ENCODE results near the gene IL12RB1. TPM values are rescaled to one million over a fixed set of nuclear protein-coding genes. Genes with fewer than 3 reads are reported as not detected.
A peak's percentile ranks its signal among the peaks of the same experiment; 100 is the strongest.

IL12RB1 gene
- polyA plus RNA-seq, 1 donor (not counting 4 experiments of a cell fraction or from before 2014, with no cell fraction given): 0.09 TPM

- Histone ChIP-seq H3K36me3 (ENCODE audit: control insufficient read depth in 2 of 2, extremely low read depth in 1 of 2, insufficient read depth in 2 of 2, low read length in 2 of 2) (no peaks in the 10 kb centered on the region), H3K27ac (ENCODE audit: control insufficient read depth, insufficient read depth, low read length) (no peak overlapping the region), H3K79me2 (ENCODE audit: control insufficient read depth, insufficient read depth, low read length) (no peaks in the 10 kb centered on the region), H3K9me1 (ENCODE audit: control insufficient read depth, extremely low read depth, insufficient read depth, low read length) (no peaks in the 10 kb centered on the region), H2AFZ (ENCODE audit: control insufficient read depth, low read length) (no peak overlapping the region), H3K9ac (ENCODE audit: control insufficient read depth, extremely low read depth, insufficient read depth, low read length) (no peak overlapping the region), H3K9me3 (ENCODE audit: control insufficient read depth, low read depth, low read length) (no peaks in the 10 kb centered on the region), H3K4me2 (ENCODE audit: control insufficient read depth, extremely low read depth, insufficient read depth, low read depth, low read length) (no peak overlapping the region), H3K4me1 (ENCODE audit: control insufficient read depth, extremely low read depth, insufficient read depth, low read length) (peaks cover 8% of the 10 kb centered on the region), H3K27me3 (ENCODE audit: control insufficient read depth, extremely low read depth, insufficient read depth, low read length) (peaks cover 19% of the 10 kb centered on the region), H4K20me1 (ENCODE audit: control insufficient read depth, extremely low read depth, insufficient read depth, low read length) (no peaks in the 10 kb centered on the region), H3K4me3 (ENCODE audit: control insufficient read depth in 2 of 3, extremely low read depth in 1 of 3, insufficient read depth in 2 of 3, low read depth in 1 of 3, low read length in 3 of 3) (no peak overlapping the region)
- DNase-seq (ENCODE audit: low read depth, low spot score) (no peak), FAIRE-seq (no peak)
- dilution Hi-C loops (cut with MboI; ENCODE audit: extremely low pct_ligation_motif_present, low sequenced_read_pairs): no loop called here
- TF ChIP-seq CTCF (optimal IDR thresholded peaks at IDR 0.05 in 1 of 3, IDR thresholded peaks at IDR 0.05 in 1 of 3, conservative IDR thresholded peaks at IDR 0.05 in 1 of 3; ENCODE audit: extremely low read depth in 1 of 3, insufficient read depth in 2 of 3, low read length in 3 of 3) (no peak), EZH2 (IDR thresholded peaks at IDR 0.05; ENCODE audit: low read length) (peak; percentile 40)
These were observed 12.3 kb upstream of the IL12RB1 start for GRCh38 chr19:18098891-18099622.

GRCh38 chr19:18097993-18098890, 11.5 kb upstream of the IL12RB1 start:
- Histone ChIP-seq H3K79me2 (ENCODE audit: control insufficient read depth, insufficient read depth, low read length) (no peaks in the 10 kb centered on the region), H3K27me3 (ENCODE audit: control insufficient read depth, extremely low read depth, insufficient read depth, low read length) (peaks cover 19% of the 10 kb centered on the region), H3K4me1 (ENCODE audit: control insufficient read depth, extremely low read depth, insufficient read depth, low read length) (peaks cover 14% of the 10 kb centered on the region), H3K9me3 (ENCODE audit: control insufficient read depth, low read depth, low read length) (no peaks in the 10 kb centered on the region), H3K4me3 (ENCODE audit: control insufficient read depth in 2 of 3, extremely low read depth in 1 of 3, insufficient read depth in 2 of 3, low read depth in 1 of 3, low read length in 3 of 3) (peak overlapping the region; percentile 49 to 67 (median 63)), H3K36me3 (ENCODE audit: control insufficient read depth in 2 of 2, extremely low read depth in 1 of 2, insufficient read depth in 2 of 2, low read length in 2 of 2) (no peaks in the 10 kb centered on the region), H4K20me1 (ENCODE audit: control insufficient read depth, extremely low read depth, insufficient read depth, low read length) (no peaks in the 10 kb centered on the region), H3K4me2 (ENCODE audit: control insufficient read depth, extremely low read depth, insufficient read depth, low read depth, low read length) (peak overlapping the region; percentile 93), H3K9me1 (ENCODE audit: control insufficient read depth, extremely low read depth, insufficient read depth, low read length) (no peaks in the 10 kb centered on the region), H3K27ac (ENCODE audit: control insufficient read depth, insufficient read depth, low read length) (no peak overlapping the region), H3K9ac (ENCODE audit: control insufficient read depth, extremely low read depth, insufficient read depth, low read length) (peak overlapping the region; percentile 58), H2AFZ (ENCODE audit: control insufficient read depth, low read length) (peak overlapping the region; percentile 68)
- TF ChIP-seq EZH2 (IDR thresholded peaks at IDR 0.05; ENCODE audit: low read length) (no peak), CTCF (optimal IDR thresholded peaks at IDR 0.05 in 1 of 3, IDR thresholded peaks at IDR 0.05 in 1 of 3, conservative IDR thresholded peaks at IDR 0.05 in 1 of 3; ENCODE audit: extremely low read depth in 1 of 3, insufficient read depth in 2 of 3, low read length in 3 of 3) (no peak)
- no peak for FAIRE-seq
- DNase-seq (ENCODE audit: low read depth, low spot score): no peak
- dilution Hi-C loops (cut with MboI; ENCODE audit: extremely low pct_ligation_motif_present, low sequenced_read_pairs): no loop called here

All from keratinocyte (primary cell).